Measurements from ENCODE around the gene TMEM30A. TPM values are rescaled to one million over a fixed set of nuclear protein-coding genes. Genes with fewer than 3 reads are reported as not detected.

TMEM30A gene
- total RNA-seq, 2 donors from 2014 or later, result 55.2 to 82.8 TPM

DNA sequence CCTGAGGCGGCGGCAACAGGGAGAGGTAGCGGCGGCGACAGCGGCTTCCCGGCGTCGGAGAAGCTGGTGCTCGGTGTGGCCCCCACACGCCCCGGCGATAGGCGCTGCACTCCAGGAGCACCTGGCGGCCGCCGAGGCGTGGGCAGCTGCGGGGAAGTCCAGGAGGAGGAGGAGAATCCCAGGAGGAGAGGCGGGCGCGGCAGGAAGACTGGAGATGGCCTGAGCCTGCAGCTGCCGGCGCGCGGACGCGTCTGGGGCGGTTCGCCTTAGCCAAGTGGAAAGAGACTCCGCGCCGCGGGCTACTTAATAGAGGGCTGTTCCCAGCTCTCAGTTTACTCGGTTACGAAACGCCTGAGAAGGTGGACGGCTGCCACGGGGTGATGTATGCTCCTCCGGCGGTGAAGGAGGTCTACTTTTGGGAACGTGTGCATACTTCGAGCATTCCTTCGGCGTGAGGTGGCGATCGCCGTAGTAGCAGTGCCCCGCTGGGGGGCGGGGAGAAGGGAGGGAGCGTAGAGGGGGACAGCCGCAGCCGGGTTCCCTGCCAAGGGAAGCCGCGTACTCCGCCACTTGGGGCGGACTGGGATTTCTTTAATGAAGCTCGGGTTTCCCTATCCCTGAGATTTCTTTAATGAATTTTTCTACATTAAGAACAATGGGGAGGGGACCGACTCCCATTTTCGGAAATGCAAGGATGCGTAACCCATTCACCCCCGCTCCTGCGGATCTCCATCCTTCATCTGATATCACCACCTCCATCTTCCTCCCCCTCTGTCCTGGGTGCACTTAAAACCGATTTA lies 78.6 kb downstream of the TMEM30A start, which contains the start of gene COL12A1:
TSS of gene COL12A1 (minus strand) at position 278 of the 800 bp plus-strand sequence. CDS start 3,261 bp downstream, outside the sequence.
- DNase-seq, result peak; percentile 92
- peak; percentile 58 to 78 for ATAC-seq
- intact Hi-C loops (cut with DNase I), result loop anchor here (10.0 kb wide), 6 partner anchors 111 to 1471 kb away; no protein-coding TSS in a partner anchor

DNA sequence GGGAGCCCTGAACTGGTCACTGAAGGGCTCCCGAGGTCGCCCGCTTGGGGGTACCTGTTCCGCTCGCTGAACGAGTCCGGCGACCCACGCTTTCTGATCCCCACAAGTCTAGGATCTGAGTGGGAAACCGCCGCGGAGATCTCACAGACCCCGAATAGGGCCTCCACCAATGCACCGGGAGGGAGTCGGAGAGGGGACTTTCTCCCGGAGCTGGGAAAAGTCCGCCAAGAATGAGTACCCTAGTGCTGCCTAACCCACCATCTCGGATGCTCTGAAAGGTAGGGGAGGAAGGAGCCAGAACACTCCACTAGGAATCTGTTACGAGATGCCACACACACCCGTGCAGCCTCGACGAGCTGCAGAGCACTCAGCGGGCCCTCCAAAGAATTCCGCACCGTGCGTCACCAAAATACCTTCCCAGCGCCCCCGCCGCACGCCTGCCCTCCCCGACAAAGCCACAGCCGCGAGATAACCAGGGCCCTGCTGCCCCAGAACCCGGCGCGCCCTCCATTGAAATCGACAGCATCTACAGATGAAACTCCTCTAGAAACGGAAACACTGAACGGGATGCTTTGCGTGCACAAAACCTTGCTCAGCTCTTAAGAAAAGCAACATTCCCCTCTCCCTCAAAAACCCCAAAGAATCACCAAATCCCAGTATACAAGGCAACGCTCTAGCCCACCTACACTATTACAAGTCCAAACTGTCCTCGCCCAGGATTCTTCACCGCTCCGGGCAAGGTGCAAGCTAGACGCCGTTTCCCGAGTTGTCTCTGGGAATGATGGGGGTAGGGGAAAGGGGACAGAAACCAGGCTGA lies 79.4 kb downstream of the TMEM30A start:
- peak; percentile 35 for DNase-seq
- peak in 1 of 2 donors; percentile 14 for ATAC-seq
- intact Hi-C loops (cut with DNase I), result loop anchor here (5.0 to 10.0 kb wide), 7 partner anchors 110 to 1470 kb away; no protein-coding TSS in a partner anchor

DNA sequence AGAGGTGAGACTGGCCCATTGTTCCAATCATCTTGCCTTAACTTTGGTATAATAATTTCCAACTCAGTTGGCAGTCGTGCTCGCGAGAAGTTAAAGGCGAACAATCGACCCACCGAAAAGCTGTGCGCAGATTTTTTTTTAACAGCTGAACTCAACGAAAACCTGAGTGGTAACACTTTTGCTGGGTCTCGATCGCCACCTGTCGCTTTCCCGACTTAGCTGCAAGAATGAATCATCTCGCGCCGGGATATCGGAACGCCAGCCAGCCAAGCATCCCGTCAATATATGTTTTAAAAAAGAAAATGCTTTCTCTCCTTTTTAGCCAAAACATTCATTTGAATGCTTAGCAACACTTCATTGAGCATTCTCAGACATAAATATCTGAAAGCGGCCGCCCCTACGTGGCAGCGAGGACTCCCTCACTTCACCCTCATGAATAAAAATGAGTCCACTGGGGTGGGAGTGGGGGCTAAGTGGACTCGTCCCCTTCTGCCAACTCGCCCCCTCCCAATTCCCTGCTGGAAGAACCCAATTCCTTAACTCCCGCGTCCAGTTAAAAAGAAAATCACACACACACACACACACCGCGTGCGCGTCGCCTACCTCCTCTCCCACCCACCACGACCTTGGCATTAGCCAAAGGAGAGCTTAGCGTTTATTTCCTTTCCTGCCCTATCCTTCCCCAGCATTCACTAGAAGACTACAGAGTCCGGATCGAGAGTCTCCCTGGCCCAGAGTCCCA lies 80.2 kb downstream of the TMEM30A start:
- intact Hi-C loops (cut with DNase I), result loop anchor here (5.0 to 10.0 kb wide), 7 partner anchors 110 to 1470 kb away; no protein-coding TSS in a partner anchor
- ATAC-seq, result peak; percentile 3 to 31
- peak; percentile 80 for DNase-seq

DNA sequence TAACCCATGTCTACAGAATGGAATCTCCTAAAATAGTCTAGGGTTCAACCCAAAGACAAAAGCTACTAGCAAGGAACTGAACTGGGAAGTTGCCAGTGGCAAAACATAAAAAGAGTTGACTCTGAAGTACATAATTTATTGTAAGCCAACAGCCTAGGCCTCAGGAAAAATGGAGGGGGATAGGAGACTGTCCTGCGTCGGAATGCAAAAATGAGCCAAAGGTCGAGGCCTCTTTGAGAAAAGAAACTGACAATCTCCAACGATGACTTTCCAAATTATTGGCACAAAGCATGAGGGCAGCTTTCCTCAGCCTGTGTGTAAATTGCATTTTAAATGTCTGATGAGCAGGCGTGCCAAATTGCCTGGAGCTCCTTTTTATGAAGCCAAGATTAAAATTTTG lies 80.9 kb downstream of the TMEM30A start:
- DNase-seq (no peak), ATAC-seq (no peak)

More for the DNA sequence above, 80.9 kb downstream of the TMEM30A start:
- intact Hi-C loops (cut with DNase I), result loop anchor here (5.0 to 10.0 kb wide), 7 partner anchors 109 to 1469 kb away; no protein-coding TSS in a partner anchor

Other genes starting within 250 kb of the TMEM30A start
- 10 to 100 TPM; 23.2 to 33.6 TPM for gene COL12A1, start 78.7 kb downstream of the TMEM30A start, total RNA-seq
- gene COX7A2, start 41.0 kb downstream of the TMEM30A start, total RNA-seq, result 100 to 1,000 TPM; 689 to 799 TPM
- gene FILIP1, start 209.0 kb upstream of the TMEM30A start, total RNA-seq, result 10 to 100 TPM; 85.8 to 86.3 TPM